ACHN (cell line): ENCODE measurements around the gene DUSP8.
A peak's percentile ranks its signal among the peaks of the same experiment; 100 is the strongest.

Source experiments
- DNase-seq: peaks from one replicate; pipeline ENCODE4 v3.0.0-alpha.2; 2015
- in situ Hi-C: cut with HindIII; loops from 2 replicates; pipeline ENCODE4 v1.10.0; 2017; ENCODE audit warnings: low sequenced_read_pairs, low pct_ligation_motif_present, low pct_unique_long_range_greater_than_20kb

The DUSP8 gene

DNA sequence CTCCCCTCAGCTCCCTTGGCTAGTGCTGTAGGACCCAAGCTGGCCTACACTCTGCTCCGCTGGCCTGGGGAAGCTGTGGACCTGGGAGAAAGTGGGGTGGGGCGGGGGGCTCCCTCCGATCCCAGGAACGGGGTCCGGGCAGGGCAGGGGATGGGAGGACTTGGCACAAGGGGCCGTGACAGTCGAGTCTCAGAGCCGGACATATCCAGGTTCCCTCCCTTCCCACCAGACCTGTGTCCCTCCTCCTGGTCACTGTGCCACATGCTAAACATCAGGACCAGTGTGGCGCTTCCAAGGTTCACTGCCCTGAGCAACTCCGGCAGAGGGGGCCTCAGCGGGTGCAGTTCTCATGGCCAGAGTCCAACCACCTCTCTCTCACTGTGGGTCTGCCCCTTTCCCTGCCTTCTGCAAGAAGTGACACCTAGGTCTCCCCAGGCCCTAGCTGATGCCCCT lies 2.0 kb downstream of the DUSP8 start:
- in situ Hi-C loops, result no loop called here
- DNase-seq, result no peak

DNA sequence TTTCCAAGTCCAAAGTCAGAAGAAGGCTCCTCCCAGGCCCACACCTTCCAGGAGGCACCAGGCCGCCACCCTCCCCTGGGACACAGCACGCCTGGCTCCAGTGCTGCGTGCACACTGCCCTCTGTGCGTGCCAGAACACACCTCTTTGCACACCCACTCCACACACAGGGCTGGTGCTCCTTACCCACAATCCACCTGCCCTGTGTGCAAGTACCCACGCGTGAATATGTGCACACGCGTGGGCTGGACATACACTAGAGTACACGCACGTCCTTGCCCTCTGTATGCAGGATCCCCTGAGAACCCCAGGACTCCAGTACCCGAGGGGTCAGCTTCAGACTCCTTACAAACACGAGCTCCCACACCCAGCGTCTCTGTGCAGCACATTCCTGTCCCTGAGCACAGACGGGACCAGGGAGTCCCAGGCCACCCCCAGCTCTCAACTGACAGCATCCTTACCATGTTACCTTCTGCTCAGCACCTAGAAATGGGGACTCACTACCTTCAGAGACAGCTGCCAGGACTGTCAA lies 2.8 kb downstream of the DUSP8 start:
- DNase-seq, result no peak
- in situ Hi-C loops, result no loop called here

DNA sequence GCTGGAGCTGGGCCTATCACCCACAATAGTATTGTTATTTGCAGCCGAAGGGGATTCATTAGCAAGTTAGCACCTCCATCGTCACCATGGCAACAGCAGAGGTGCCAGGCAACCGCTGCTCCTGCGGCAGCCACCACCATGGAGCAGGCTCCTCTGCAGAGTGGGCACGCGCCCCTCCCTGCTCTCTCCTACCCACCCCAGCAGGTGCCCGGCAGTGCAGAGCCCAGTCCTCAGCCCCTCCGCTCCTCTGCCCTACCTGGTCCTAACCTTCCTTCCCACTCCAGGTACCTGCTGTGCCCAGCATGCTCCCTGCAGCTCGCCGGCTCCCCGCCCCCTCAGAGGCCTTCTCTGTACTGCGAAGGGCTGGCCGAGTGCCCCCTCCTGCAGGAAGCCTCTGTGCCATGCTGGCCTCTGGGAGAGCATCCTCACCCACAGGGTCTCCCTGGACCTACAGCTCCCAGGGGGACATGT lies 3.6 kb downstream of the DUSP8 start:
- in situ Hi-C loops, result no loop called here
- DNase-seq, result no peak

DNA sequence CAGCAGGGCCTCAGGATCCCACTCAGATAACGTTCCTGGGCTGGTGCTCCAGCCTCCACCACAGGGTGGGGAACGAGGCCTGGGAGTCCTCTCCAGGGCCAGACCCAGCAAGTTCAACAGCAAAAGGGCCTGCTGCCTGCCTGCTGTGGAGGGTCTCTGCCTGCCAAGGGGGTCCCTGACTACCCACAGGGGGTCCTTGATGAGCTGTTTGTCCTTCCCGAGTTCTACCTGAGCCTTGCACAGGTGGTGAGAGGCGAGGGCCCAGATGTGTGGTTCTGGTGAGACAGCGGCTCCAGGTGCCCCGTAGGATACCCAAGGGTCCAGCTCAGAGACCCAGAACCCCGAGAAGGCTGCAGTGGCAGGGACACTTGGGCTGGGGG lies 4.4 kb downstream of the DUSP8 start:
- in situ Hi-C loops, result no loop called here
- no peak for DNase-seq

DNA sequence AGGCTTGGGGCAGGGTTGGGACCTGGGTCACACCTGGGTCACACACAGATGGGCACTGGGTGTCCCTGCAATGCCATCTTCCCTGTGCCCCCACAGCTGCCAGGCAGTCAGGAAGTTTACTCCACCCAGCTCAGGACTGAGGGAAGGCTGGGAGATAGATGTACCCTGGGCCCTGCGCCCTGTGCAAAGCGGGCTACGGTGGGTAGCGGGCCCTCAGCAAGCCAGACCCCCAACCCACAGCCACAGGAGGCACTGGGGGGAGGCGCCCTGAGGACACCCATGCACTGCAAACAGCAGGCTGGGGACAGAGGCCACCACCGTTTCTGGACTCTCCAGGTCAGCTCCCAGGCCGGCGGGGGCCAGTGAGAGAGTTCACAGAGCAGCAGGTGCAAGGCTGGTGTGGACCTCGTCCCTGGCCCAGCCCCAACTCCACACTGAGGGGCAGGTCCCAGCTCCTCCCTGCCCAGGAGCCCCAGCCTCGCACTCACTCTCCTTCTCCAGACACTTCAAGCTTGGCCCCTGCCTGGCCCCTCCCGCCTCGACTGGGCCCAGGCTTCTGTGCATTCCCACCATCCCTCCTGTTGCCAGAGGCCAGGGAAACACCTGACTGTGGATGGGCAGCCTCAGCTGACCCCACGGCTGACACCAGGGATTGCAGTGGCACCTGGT lies 4.9 kb downstream of the DUSP8 start:
- no peak for DNase-seq
- in situ Hi-C loops, result no loop called here

DNA sequence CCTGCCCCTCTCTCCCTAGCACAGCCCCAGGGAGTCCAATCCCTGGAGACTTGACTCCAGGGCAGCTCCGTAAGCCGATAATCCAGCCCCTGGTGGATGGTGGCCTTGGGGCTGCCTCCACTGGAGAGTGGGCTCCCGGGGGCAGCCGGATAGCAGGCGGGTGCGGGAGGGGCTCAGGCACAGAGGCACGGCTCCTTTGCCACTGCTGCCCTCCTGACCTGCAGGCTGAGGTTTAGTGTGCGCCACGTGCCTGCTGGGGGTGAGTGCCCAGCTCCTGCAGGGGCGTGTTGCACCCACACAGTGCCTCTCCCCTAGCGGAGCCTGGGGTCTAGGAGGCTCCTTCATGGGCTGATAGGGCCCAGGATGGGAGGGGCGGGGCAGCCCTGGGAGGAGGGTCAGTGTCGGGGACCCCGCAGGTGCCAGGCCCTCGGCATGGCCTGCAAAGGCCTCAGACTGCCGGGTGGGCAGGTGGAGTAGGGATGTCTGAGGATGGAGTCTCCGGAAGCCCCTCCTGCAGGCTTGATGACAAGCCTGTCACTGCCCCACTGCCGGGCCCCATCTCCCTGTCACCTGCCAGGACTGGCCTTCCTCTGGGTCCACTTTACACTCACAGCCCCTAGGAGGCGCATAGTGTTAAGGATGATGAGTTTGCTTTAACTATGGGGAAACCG lies 5.6 kb downstream of the DUSP8 start:
- in situ Hi-C loops, result no loop called here
- no peak for DNase-seq

DNA sequence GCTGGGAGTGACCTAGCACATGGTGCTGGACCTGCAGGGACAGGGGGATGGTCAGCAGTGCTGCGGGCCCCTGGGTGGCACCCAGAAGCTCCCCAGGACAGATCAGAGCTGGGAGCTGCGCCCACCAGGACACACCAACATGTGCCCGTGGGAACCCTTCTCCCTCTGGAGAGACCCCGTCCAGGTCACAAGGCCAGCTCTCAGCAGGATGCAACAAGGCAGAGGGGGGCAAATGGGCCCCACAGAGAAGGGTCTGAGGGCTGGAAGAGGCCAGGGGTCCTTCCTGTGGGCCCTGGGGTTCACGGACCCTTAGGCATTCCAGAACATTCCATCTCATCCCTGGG lies 6.2 kb downstream of the DUSP8 start:
- in situ Hi-C loops, result no loop called here
- no peak for DNase-seq

DNA sequence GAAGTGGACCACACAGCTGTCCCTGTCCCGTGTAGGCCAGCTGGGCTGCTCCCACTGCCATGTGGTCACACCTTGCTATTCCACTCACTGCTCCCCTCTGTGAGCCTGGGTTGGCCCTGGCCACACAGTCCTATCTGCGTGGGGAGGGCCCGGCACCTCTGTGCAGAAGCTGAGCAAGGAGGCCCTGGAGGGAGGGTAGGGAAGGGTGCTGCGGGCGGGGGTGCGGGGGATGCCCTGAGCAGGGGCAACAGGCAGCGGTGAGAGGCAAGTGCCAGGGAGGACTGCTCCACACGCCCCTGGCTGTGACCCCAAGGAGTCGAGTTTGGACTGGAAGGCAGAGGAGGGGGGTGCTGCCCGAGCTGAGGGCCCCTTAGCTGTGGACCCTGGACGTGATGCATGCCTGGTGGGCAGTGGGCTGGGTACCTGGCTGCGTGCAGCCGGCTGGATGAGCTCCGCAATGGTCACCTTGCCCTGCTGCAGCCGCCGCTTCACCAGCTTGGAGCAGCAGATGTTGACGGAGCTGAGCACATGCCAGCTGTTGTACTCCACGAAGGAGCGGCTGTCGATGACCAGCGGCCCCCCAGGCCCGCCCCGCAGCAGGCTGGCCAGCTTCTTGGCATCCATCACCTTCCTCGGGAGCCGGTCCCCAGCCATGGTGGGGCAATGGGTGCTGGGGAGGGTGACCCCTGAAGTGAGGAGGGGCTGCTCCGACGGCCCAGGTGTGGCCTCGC lies 6.7 kb downstream of the DUSP8 start:
- no peak for DNase-seq
- in situ Hi-C loops, result no loop called here

DNA sequence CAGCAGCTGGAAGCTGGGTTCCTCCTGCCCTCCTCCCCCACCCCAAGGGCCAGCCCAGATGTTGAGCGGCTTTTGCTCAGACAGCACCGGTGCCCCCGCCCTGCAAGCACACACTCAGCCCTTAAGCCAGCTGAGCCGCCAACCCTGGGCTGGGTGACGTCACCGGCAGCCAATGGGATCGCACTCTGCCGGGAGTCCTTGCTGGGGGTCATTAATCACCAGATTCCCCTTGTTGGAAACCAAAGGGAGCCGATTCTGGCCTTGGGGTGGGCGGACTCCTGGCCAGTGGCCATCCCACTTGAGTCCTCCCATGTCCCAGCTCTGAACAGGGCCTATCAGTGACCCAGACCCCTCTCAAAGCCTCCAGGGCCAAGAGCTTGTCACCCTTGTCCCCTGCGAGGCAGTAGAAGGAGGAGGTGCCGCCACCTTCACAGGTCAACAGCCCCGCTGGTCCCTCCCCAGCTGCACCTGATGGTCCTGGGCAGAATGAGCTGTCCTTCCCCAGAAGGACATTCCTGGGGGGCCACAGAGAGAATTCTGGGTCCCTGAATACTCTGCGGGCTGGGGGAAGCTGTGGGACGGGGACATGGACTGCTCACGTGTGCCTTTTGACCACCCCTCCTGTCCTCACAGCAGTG lies 7.4 kb downstream of the DUSP8 start:
- in situ Hi-C loops, result no loop called here
- DNase-seq, result peak; percentile 64

DNA sequence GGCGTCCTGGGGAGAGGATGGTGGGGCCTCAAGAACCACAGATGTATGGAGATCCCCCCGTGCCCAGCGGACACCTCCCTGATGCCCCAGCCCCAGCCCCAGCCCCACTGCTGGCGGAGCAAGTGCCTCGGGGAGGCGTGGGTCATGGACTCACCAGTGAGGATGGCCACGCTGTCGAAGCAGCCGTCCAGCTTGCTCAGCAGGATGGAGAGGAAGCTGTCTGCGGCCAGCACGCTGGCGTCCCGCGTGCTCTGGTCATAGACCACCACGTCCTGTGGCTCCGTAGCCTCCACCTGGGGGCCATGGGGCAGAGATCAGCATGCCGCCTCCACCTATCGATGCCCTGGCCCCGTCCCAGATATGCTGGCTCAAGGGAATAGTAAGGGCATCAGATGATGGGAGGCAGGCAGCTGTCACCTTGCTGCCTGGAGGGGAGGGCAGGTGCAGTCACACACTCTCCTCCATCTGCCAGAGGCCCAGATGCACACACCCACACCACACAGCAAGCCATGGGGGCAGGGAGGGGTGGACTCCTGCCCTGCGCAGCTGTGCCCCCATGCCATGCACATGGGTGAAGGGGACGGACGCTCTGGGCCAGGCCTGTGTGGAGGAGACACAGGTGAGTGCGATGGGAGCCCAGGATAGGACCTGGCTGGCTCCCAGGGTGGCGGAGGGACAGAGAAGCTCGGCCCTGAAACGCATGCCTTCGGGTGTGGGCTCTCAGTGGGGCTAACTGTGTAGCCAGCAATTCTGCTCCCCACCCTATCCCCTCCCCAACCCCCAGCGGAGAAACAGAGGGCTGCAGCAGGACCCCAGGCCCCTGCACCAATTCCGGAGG lies 8.2 kb downstream of the DUSP8 start:
- in situ Hi-C loops, result no loop called here
- no peak for DNase-seq

DNA sequence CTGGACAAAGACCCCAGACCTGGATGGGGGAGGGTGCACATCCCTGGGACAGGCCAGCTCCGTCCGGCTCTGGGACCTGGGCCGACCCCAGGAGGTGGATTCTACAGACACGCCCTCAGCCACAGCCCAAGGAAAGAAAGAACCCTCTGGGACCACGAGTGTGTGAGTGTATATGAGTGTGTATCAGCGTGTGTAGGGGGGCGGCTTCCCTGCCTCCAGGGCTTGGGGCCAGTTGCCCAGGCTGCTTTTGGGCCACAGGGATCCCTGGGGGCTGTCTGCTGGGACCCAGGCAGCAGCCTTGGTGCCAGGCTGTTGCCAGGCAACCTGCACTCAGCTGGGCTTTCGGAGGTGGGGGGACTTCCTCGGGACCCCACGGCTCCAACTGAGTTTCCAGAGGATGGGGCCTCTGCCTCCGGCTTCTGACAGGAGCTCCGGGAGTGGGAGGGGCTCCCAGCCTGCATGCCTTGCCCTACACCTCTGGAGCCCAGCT lies 8.9 kb downstream of the DUSP8 start:
- in situ Hi-C loops, result no loop called here
- DNase-seq, result no peak

DNA sequence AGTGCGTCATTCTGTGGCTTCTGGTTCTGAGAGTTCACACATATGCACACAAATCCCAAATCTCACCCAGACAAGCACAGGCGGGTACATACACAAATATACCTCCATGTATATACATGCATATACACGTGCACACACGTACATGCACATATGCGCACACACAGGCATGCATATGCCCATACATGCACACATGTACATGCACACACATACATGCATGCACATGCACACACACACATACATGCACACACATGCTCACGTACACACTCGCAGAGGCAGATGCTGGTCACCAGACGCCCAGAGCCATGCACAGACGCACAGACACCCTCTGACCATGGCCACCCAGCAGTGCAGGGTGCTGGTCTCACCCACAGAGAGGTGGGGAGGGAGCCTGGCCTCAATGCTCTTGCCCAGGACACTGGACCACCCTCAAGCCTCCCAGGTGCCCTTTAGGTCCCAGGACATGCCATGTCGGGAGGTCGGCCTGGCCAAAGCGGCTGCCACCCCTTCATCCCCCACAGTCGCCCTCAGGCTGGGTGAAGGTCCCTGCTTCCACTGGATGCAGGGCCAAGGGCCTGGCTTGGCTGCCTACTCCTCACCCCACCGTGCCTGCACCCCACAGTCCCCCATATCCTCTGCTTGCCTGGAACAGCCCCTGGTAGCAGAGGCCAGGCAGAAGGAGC lies 9.5 kb downstream of the DUSP8 start:
- DNase-seq, result no peak
- in situ Hi-C loops, result no loop called here

DNA sequence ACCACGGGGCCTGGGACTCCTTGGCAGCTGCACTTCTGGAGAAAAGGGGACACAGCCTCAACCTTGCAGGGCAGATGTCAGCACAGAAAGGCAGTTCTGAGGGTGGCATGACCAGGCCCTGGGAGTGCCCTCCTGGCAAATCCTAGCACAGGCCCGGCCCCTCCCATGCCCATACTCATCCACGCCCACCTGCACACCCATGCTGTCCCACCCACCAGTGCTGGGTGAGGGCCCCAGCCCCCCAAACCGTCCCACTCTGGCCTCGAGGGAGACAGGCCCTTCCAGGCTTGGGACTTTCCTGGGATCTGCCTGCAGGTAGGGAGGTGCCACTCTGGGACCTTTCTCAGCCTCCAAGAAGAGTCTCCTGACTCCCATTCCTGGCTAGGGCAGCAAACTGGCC lies 10.1 kb downstream of the DUSP8 start:
- in situ Hi-C loops, result no loop called here
- no peak for DNase-seq

DNA sequence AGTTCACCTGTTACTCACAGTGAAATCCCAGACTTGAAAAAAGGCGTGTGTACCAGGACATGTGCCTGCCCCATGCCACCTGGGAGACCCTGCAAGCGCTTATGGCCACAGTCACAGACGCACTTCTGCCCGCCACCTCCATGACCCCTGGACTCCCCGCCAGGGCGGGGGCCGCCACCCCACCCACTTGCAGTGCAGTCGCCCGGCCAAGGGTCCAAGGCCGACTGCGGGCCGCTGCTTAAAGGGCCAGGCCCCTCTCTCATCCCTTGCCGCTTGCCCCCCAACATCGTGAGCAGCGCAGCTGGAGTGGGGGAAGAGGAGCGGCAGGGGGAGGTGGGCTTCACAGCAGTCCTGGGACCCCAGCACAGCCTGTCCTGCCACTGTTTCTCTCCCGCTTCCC lies 10.8 kb downstream of the DUSP8 start:
- no peak for DNase-seq
- in situ Hi-C loops, result no loop called here

DNA sequence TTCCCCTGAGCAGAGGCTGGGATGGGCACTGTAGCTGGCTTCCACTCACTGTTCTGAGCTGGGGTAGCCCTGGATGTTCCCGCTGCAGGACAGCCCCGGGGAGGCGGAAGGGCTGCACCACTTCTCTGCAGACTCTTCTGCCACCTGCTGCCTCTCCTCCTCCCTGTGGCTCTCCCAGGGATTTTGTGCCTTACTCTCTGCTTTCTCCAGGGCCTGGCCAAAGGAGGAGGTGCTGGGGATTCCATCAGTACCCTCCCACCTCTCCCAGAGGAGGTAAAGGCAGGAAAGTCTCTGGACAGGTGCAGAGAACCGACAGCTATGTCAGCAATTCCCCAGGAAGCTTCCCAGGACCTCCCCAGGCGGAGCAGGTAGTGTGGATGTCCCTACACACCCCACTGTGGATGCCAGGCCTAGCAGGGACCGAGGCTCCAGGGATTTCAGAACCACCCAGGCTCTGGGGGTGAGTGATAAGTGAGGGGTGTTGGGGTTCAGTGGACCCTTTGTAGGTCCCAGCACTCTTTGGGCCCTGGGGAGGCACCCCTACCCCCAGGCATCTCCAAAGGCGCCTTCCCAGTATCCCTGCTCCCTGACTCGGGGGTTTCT lies 11.3 kb downstream of the DUSP8 start:
- in situ Hi-C loops, result no loop called here
- DNase-seq, result no peak

DNA sequence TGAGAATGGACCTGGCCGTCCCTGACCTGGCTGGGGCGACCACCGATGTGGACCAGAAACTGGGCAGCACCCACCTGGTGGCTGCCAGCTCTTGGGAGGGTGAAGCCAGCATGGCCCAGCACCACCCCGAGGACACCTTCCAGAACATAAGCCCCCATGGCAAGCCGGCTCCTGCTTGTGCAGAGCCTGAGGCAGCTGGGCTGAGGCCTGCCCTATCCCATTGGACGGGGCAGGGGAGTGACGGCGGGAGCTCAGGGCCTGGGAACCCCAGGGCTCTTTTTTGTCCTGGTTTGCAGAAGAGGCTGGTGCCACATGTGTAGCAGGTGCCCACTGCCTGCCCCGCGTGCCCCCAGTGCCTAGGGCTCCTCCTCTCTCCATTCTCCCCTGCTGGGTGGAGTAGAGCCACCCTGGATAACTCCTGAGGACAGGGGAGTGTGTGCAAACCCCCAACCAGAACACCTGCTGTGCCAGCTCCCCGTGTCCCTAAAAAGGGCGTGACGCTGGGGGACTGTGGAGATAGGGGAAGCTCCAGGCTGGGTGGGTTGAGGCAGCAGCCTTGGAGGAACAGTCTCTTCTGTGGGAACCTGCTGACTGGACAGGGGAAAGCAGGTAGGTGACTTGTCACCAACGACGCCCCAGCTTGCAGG lies 11.9 kb downstream of the DUSP8 start:
- in situ Hi-C loops, result no loop called here
- no peak for DNase-seq
